ENCODE data around the gene LOXL1.

LOXL1 gene, protein sequence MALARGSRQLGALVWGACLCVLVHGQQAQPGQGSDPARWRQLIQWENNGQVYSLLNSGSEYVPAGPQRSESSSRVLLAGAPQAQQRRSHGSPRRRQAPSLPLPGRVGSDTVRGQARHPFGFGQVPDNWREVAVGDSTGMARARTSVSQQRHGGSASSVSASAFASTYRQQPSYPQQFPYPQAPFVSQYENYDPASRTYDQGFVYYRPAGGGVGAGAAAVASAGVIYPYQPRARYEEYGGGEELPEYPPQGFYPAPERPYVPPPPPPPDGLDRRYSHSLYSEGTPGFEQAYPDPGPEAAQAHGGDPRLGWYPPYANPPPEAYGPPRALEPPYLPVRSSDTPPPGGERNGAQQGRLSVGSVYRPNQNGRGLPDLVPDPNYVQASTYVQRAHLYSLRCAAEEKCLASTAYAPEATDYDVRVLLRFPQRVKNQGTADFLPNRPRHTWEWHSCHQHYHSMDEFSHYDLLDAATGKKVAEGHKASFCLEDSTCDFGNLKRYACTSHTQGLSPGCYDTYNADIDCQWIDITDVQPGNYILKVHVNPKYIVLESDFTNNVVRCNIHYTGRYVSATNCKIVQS

DNA sequence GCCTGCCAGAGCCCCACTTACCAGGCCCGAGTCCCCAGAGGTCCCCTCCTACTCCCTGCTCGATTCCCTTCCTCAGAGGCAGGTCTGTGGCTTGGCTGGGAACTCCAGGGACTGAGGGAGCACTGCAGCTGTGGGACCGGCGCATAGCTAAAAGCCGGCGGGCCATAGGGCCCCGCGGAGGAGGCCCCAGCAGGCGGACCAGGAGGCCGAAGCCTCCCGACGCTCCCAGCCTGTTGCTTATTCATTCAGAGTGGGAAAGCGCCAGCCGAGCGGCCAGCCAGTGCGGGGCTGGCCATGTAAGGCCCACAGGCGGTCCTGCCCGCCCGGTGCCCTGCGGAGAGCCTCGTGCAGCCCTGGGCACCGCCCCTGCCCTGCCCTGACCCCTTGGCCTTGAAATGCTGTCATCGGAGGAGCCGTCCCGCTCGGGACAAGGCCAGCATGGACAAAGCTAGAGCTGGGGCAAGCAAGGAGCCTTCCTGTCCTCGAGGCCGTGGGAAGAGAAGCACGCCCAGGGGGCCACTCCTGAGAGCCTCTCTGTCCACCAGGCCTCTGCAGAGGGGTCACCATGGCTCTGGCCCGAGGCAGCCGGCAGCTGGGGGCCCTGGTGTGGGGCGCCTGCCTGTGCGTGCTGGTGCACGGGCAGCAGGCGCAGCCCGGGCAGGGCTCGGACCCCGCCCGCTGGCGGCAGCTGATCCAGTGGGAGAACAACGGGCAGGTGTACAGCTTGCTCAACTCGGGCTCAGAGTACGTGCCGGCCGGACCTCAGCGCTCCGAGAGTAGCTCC is at the start of gene LOXL1:
TSS of gene LOXL1 (plus strand) at position 244 of the 784 bp plus-strand sequence. CDS start at position 566, 322 bp downstream.
- DNase-seq (ENCODE audit: low spot score) = peak; percentile 95

DNA sequence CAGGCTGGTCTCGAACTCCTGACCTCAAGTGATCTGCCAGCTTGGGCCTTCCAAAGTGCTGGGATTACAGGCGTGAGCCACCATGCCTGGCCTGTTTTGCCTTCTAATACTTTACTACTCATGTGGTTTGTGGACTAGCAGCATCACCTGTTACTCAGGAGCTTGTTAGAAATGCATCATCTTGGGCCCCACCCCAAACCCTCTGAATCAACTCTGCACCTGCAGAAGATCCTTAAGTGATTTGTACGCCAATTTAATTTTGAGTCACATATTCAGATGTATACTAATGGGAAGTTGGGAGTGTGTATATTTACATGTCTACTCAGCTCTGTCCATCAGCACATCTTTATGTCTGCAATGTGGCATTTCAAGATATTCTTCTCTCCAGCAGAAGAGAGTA is 46.8 kb upstream of the LOXL1 start:
- no peak for DNase-seq (ENCODE audit: low spot score)

DNA sequence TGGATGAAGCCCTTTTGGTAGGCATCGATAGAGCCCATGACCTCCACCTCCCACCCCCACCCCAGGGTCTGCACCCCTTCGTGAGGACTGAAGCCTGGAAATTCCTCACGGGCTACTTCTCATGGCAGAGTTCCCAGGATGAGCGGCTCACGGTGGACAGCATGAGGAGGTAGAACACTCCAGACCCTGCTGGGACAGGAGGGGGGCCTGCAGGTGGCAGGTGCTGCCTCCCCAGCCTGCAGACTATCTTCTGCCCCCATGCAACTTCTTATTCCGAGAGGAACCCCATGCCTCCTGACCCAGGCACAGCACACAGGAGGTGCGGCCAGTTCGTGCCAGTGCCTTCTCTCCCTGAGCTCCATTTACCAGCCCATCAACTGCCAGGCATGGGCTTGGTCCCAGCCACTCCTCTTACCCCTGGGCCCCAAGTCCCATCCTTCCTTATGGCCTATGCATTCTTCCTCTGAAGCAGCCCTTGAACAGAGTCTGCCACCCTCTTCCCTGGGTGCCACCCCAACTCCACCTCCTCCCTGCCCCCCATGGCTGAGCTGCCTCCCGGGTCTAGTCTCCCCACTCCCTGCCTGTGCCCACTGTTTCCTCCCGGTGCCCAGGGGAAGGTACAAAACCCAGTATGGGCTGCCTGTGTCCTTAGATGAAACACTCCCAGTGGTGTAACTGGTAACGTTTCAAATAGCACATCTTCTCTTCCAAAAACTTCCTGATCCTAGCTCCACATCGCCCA is 44.5 kb upstream of the LOXL1 start:
- no peak for DNase-seq (ENCODE audit: low spot score)

DNA sequence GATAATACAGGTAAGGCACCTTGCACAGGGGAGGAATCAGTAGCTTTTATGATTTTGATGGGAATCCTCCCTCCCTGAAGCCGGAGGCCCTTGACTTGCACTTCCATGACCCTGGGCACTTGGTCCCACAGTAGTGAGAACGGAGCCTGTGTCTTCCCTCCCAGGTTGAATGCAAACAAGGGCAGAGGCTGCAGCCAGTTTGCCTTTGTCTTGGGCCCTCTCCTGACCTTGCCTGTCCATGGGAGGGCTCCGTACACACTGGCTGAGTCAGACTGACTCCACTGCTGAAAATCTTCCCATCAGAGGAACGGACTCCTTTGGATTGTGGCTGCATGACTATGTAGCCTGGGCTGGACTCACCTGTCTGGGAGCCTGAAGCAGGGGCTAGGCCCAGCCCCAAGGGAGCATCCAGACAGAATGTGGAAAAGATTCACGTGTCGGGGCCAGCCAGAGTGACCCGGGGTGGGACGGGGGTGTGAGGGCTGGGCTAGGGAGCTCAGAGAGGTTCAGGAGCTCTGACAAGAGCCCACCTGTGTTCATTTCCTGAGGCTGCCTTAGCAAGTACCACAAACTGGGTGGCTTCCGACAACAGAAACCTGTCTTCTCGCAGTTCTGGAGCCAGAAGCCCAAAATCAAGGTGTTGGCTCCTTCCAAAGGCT is 43.4 kb upstream of the LOXL1 start:
- no peak for DNase-seq (ENCODE audit: low spot score)

DNA sequence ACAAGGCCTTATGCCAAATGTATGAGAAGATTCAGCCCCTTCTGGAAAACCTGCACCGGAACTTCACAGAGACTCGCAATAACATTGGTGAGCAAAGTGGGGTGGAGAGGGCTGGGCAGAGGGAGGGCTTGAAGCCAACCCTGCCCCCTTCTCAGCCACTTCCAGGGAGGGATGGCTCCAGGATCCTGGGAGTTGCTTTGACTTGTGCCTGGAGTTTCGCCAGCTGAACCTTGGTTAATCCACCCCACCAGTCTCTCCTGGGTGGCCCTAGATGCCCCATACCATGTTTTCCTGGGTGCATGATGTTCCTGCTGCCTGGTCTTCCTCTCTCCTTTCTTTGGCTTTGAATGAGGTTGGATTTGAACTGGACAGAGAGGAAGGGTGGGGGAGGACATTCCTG is 42.1 kb upstream of the LOXL1 start:
- no peak for DNase-seq (ENCODE audit: low spot score)

DNA sequence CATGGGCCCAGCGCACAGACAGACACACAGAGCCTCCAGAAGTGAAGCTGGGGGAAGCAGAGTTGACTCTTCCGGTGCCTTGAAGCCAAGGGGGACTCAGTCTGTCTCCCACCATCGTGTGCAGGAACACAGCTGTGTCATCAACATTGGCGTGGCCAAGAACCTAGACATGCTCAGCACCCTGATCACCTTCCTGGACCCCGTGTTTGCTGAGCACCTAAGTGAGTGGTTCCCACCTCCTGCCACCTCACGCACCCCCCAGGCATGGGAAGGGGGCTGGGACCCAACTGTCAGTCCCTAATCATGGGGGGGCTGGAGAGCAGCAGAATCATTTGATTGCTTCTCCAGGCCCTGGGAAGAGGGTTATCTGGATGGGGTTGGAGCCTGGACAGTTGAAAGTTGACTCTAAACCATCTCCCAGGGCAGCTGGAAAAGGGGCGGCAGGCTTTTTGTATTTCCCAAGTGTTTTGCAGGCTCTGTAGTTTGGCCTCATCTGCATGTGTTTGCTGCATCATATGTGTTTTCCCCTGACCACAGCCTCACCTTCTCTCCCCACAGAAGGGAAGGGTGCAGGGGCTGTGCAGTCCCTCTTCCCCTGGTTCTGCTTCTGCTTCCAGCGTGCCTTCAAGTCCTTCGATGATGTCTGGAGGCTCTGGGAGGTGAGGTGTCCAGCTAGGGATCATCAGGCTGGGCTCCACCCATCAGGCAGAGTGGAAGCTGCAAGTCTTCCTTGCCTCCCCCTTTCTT is 40.1 kb upstream of the LOXL1 start:
- DNase-seq (ENCODE audit: low spot score) = no peak

DNA sequence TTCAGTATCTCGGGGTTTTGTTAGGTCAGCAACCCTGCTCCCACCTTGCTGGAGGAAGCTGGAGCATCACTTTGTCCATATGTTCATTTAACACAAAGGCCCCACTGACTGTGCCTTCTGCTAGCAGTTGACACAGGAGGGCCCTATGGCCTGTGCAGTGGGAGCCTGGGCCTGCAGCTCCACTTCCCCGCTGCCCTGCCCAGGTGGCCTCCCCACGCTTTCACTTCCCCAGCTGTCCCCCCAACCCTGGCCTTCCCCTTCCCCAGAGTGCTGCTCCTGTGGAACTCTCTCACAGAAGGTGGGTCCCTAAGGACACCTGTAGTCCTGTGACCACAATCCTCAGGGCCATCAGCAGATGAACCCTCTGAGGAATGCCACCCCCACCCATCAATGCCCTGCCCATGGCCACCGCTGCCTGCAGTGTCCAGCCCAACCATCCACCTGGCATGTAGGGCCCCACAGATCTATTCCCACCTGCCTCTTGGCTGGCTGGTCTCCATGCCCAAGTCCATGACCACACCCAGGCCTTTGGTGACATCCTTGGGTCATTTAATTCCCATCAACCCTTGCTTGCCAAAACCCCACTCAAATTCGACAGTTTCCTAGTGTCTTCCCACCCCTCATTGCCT is 39.4 kb upstream of the LOXL1 start:
- no peak for DNase-seq (ENCODE audit: low spot score)

DNA sequence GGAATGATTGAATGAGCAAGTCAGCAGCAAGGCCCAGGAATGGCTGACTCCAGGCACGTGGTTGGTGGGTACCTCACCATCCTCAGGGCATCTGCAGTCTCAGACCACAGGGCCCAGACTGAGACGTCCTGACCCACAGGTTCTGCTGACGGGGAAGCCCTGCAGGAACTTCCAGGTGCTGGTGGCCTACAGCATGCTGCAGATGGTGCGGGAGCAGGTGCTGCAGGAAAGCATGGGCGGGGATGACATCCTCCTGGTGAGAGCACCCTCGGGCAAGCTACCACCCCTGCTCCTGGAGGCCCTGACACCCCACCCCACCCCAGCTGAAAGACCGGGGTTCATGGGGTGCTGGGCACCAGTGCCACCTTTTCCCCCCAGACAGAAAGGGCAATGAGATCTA is 38.8 kb upstream of the LOXL1 start:
- DNase-seq (ENCODE audit: low spot score) = no peak

DNA sequence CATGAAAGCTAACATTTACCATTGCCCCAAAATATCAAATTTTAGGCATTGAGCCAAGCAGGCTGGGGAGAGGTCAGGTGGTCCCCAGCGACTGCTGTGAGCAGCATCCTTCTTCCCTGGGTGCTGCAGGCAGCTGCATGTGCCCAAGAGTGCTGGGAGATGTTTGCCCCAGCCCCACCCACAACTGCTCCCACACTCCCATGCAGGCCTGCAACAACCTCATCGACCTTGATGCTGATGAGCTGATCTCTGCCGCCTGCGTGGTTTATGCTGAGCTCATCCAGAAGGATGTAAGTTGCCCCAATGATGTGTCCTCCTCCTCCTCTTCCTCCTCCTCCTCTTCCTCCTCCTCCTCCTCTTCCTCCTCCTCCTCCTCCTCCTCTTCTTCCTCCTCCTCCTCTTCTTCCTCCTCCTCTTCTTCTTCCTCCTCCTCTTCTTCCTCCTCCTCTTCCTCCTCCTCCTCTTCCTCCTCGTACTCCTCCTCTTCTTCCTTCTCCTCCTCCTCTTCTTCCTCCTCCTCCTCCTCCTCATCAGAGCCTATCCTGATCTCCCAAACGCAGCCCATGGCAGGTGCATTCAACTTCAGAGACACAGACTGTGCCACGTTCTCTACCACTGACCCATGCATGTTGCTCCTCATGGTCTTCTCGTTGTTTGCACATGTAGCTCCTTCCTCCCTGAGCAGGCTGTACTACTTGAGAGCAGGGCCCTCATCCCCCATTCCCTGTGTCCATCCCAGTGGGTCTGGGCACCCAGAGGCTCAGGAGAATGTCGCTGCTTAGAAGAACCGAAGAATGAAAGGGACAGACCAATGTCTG is 37.8 kb upstream of the LOXL1 start:
- DNase-seq (ENCODE audit: low spot score) = no peak

DNA sequence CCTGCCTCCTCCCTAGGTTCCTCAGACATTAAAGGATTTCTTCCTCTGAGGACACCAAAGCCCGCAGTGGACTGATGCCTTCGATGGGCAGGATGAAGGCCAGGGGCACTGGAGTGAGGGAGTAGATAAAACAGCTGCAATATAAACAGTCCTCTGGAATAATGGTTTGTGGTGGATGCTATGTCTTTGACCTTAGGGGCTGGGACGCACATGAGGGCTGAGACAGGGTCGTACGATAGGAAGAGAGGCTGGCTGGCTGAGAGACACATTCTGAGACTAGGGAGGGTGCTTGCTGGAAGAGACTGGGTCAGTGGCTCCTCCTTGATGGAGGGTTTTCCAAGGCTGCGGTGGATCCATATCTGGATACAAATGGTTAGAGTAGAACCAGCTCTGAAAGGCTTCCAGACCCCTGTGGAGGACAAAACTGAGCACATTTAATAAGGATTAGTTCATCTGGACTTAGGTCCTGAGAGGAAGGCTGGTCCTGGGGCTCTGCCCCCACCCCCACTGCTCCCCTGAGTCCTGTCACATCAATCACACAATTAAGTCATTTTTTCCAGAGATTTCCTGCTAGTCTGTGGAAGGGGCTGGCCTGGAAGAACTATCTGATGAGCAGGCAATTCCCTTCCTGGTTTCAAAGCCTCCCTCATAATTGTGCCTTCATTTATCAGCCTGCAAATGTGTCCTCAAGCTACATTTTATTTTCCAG is 37.1 kb upstream of the LOXL1 start:
- DNase-seq (ENCODE audit: low spot score) = no peak

DNA sequence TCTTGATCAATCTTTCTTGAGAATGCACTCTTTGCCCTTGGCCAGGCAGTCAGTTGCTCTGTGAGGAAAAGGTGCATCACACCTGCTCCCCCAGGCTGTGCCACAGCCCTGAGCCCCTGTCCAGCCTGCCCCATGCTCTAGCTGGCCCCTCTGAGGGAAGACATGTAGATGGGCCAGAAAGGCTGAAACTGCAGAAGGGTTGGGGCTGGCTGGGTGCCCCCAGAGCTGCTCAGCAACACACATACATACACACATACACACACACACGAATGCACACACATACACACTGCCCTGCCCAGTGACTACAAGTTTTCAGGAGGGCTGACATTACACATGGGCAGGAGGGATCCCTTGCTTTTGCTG is 36.5 kb upstream of the LOXL1 start:
- DNase-seq (ENCODE audit: low spot score) = no peak

DNA sequence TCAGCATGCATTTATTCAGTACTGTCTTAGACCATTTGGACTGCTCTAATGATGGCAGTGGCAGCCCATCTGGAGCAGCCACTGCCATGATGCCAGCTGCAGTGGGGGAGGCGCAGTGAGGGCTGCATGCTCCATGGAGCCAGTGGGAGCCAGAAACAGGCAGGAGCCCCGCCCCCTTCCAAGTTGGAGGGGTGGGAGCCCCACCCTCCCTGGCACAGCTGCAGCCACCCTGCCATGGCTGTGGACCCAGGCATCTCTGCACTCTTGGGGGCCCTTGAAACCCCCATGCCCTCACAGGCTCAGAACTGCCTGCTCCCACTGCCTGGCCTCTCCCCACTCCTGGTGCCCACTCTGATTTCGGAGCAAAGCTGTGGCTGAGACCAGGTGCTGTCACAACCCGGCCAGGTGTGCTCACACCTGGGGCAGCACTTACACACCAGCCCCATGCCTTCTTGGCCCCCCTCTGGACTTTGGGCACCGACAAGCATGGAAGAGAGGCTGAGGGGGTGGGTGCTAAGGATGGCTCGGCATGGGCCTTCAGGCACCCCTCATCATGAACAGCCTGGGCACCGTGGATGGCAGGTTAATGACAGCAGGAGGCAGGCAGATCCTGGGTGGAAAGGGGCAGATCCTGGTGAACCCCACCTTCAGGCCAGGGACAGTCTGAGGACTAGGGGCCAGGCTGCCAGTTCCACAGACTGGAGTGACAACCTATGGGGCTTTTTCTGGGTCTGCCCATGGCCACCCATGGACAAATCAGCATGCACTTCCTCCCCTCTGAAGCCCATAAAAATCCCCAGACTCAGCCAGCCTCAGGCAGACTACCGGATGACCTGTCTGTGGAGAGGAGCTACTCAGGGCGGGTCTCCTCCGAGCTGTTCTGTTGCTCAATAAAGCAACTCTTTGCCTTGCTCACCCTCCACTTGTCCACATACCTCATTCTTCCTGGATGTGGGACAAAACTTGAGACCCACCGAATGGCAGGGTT is 34.6 kb upstream of the LOXL1 start:
- no peak for DNase-seq (ENCODE audit: low spot score)

DNA sequence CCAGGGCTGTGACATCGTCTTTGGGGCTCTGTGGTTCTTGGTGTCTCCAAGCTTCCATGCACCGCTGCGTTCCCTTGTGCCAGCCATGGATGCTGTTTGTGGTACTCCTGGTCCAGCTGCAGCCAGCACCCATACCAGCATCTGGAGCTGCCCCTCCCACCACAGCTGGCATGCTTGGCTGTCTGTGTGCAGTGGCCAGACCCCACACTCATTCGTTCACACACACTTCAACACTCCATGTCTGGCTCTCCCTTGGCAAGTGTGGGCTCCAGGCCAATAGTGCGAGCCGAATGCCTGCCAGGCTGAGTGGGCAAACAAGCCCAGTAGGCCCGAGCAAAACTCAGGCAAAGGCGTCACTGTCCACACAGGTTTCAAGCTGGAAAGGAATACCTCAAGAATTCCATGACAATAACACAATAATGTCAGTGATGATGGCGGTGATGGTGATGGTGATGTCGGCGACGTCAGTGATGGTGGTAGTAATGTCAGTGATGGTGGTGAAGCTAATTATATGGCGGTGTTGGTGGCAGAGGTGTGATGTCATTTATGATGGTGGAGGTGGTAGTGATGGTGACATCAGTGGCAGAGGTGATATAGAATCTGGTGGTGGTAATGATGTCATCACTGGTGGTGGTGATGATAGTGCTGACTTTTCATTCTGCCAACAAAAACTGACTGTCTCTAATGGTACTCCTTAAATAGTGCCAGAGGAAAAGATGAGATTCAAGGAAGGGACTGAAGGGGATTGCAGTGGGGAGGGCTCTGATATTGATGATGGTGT is 33.6 kb upstream of the LOXL1 start:
- no peak for DNase-seq (ENCODE audit: low spot score)

DNA sequence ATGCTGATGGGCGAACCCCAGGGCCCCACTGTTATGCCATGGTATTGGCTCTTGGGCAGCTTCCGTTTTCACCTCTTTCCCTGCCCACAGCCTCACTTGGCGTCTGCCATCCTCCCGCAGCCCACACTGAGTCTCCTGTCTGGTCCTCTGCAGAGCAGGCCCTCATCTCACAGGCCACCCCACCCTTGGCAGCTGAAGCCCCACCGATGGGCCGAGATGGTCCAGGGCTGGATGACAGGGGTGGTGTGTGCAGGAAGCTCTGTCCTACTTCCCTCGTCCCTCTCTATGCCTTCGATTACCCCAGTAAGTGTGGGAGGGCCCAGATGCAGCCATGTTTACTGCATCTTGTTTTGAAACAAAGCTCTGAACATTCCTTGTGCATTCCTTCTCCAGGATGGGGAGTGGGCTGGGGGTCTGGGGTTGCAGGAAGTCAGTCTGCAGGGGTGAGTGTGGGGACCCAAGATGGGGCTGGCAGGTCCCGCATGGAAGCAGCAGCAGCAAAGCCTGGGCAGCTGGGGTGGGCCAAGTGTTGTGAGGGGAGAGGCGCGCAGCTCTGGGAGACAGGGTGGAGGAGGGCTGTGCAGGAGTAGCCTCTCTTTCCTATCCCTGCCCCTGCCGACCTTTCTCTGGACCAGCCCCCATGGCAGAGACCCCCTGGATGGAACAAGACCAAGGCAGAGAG is 32.0 kb upstream of the LOXL1 start:
- no peak for DNase-seq (ENCODE audit: low spot score)

DNA sequence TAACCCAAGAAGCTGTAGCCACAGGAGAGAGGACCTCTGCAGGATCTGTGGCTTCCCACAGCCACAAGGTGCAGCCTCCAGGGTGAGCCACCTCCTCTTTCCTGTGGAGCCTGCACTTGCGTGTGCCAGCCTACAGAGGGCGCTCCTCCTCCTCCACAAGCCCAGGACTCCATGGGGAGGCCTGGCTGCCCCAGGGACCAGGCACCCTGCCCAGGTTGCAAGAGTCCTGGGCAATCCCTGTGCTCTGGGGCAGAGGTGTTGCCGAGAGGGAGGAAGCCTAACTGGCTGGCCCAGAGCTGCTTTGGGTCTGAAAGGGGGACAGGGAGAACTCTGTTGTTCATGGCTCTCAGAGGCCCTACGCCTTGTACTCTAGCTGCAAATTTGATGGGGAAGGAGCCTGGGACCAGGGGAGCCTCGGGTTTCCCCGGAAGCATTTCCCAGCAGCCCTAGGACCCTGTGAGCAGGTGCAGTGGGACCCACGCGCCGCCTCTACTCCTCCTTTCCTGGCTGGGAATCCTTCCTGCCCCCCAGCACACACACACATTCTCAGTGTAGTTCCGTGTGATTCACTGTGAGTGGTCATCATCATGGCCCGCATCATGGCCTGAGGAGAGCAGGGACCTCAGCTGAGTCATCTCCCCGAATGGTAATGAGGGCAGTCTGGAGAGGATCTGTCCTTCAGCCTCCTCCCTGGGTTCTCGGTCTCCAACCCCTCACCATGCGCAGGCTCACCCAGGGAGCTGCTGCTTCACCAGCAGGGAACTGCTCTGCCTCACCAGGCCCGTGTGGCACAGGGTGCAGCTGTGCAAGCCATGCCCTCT is 28.6 kb upstream of the LOXL1 start:
- DNase-seq (ENCODE audit: low spot score) = peak; percentile 95

All from AG20443 (cell line).